Naive thymus-derived CD8-positive, alpha-beta T cell (primary cell): ENCODE data around the gene AMN1. TPM values are rescaled to one million over a fixed set of nuclear protein-coding genes. Genes with fewer than 3 reads are reported as not detected.
"Not testable (repeated sequence)": the region's sequence is repeated elsewhere in the genome, so short reads cannot be mapped to it uniquely, and the experiment has no call there.

Experiments used
- ATAC-seq, 2 donors: fragments of 150-1000 bp; cut with Tn5 transposase in 1 of 2; sonication (Bioruptor Pico), chemical (Tn5 transposase) in 1 of 2; 1 replicate in 1 of 2; 2 replicates in 1 of 2; pipeline ENCODE4 v1.10.0; 2021; ENCODE audit warnings: mild to moderate bottlenecking in 2 of 2, moderate library complexity in 2 of 2
- POLR2A ChIA-PET: fragments of 350-600 bp; sonication (Branson Sonifier 250); formaldehyde crosslinking; loops from one replicate; lab custom pipeline; 2021; ENCODE audit warnings: antibody characterized with exemption; lab: Charles Lee
- DNase-seq, 10 donors: peaks; one replicate each; pipeline versions ENCODE4 v3.0.0 to v3.0.0-alpha.2; 2020 to 2022
- H3K27ac Mint-ChIP-seq, 10 donors: one replicate each; pipeline ENCODE4 v1.8.0; 2020 to 2022; ENCODE audit warnings: mild to moderate bottlenecking in 10 of 10, mixed read lengths in 10 of 10, moderate library complexity in 4 of 10, inconsistent platforms in 1 of 10
- H3K27me3 Mint-ChIP-seq, 5 donors: one replicate each; pipeline ENCODE4 v1.8.0; 2021 to 2022; ENCODE audit warnings: mixed read lengths in 5 of 5
- H3K36me3 Mint-ChIP-seq, 3 donors: one replicate each; pipeline ENCODE4 v1.8.0; 2020 to 2022; ENCODE audit warnings: mixed read lengths in 3 of 3, mild to moderate bottlenecking in 2 of 3, inconsistent platforms in 1 of 3
- H3K4me1 Mint-ChIP-seq, 4 donors: one replicate each; pipeline ENCODE4 v1.8.0; 2021 to 2022; ENCODE audit warnings: mixed read lengths in 4 of 4
- H3K4me3 Mint-ChIP-seq, 10 donors: one replicate each; pipeline ENCODE4 v1.8.0; 2020 to 2022; ENCODE audit warnings: mild to moderate bottlenecking in 10 of 10, mixed read lengths in 10 of 10, moderate library complexity in 6 of 10, inconsistent platforms in 1 of 10
- H3K9me3 Mint-ChIP-seq, 9 donors: one replicate each; pipeline ENCODE4 v1.8.0; 2020 to 2022; ENCODE audit warnings: mixed read lengths in 9 of 9, mild to moderate bottlenecking in 3 of 9, inconsistent platforms in 1 of 9, moderate library complexity in 1 of 9
- polyA plus RNA-seq, 3 donors: library from polyadenylated mRNA; unstranded; fragments of 300-500 nt; fragmentation: Illumina TruSeq; gene quantifications; one replicate each; pipeline ENCODE4 v1.2.3, GENCODE V29; 2021
- total RNA-seq, 8 experiments: library from RNA in 2 of 8; stranded (reverse) in 2 of 8; gene quantifications; one replicate each; pipeline ENCODE4 v1.2.3 and lab custom pipeline; 2021 to 2026

AMN1 gene
- total and polyA plus RNA-seq, 5 experiments from 2014 or later: 8.9 to 16.7 (median 13.4) TPM

GRCh38 chr12:31669582-31669981 lies 59.2 kb downstream of the AMN1 start:
- not testable (repeated sequence) for DNase-seq, H3K27me3 Mint-ChIP-seq, H3K27ac Mint-ChIP-seq, ATAC-seq, H3K4me1 Mint-ChIP-seq, H3K4me3 Mint-ChIP-seq
- POLR2A ChIA-PET: interaction anchor here (1.3 kb wide), 1 partner anchor 16 kb away, joined by 3 read pairs; no protein-coding TSS in a partner anchor
- peaks cover 19 to 48% (median 42%) of the 10 kb centered on the region in 3 donors for H3K36me3 Mint-ChIP-seq
- peaks cover 0 to 30% (median 6%) of the 10 kb centered on the region in 9 donors for H3K9me3 Mint-ChIP-seq

- Mint-ChIP-seq H3K4me1 (peaks cover 0 to 6% (median 1%) of the 10 kb centered on the region in 4 donors), H3K9me3 (peaks cover 0 to 30% (median 6%) of the 10 kb centered on the region in 9 donors), H3K27me3 (no peaks in the 10 kb centered on the region), H3K36me3 (peaks cover 19 to 45% (median 38%) of the 10 kb centered on the region in 3 donors), H3K27ac (no peak overlapping the region), H3K4me3 (no peak overlapping the region)
- POLR2A ChIA-PET: interaction anchor here (0.6 to 1.3 kb wide), 2 partner anchors 10 to 17 kb away, joined by 3 read pairs; partner anchors contain the start of gene ETFBKMT
- no peak for DNase-seq
- ATAC-seq: no peak
Measured at GRCh38 chr12:31669020-31669419, 59.8 kb downstream of the AMN1 start.

GRCh38 chr12:31664038-31664437 lies 64.8 kb downstream of the AMN1 start:
- peaks cover 0 to 17% (median 5%) of the 10 kb centered on the region in 9 donors for H3K9me3 Mint-ChIP-seq
- no peaks in the 10 kb centered on the region for H3K27me3 Mint-ChIP-seq
- H3K4me1 Mint-ChIP-seq: peaks cover 0 to 22% (median 7%) of the 10 kb centered on the region in 4 donors
- POLR2A ChIA-PET: no interaction called here
- H3K36me3 Mint-ChIP-seq: peaks cover 6 to 20% (median 8%) of the 10 kb centered on the region in 3 donors
- no peak overlapping the region for H3K4me3 Mint-ChIP-seq
- DNase-seq (no peak), ATAC-seq (no peak)
- H3K27ac Mint-ChIP-seq: no peak overlapping the region

GRCh38 chr12:31663576-31663975 lies 65.2 kb downstream of the AMN1 start:
- POLR2A ChIA-PET: no interaction called here
- peaks cover 2 to 26% (median 8%) of the 10 kb centered on the region in 4 donors for H3K4me1 Mint-ChIP-seq
- H3K4me3 Mint-ChIP-seq: no peak overlapping the region
- no peaks in the 10 kb centered on the region for H3K27me3 Mint-ChIP-seq
- peaks cover 0 to 12% (median 2%) of the 10 kb centered on the region in 9 donors for H3K9me3 Mint-ChIP-seq
- DNase-seq (no peak), ATAC-seq (no peak)
- no peak overlapping the region for H3K27ac Mint-ChIP-seq
- H3K36me3 Mint-ChIP-seq: peaks cover 5 to 16% (median 6%) of the 10 kb centered on the region in 3 donors

- DNase-seq (no peak), ATAC-seq (no peak)
- peaks cover 6 to 33% (median 11%) of the 10 kb centered on the region in 4 donors for H3K4me1 Mint-ChIP-seq
- H3K4me3 Mint-ChIP-seq: peak overlapping the region in 1 of 10 donors; percentile 42
- peaks cover 0 to 8% (median 0%) of the 10 kb centered on the region in 9 donors for H3K9me3 Mint-ChIP-seq
- POLR2A ChIA-PET: interaction anchor here (0.5 to 1.0 kb wide), 6 partner anchors 9 to 769 kb away, joined by 3 to 5 read pairs (median 4); no protein-coding TSS in a partner anchor
- no peaks in the 10 kb centered on the region for H3K27me3 Mint-ChIP-seq
- H3K36me3 Mint-ChIP-seq: peaks cover 2 to 9% (median 6%) of the 10 kb centered on the region in 3 donors
- peak overlapping the region in 2 of 10 donors; percentile 10 to 34 for H3K27ac Mint-ChIP-seq
Measured at GRCh38 chr12:31662176-31662849, 66.5 kb downstream of the AMN1 start.

GRCh38 chr12:31659087-31659942 lies 69.5 kb downstream of the AMN1 start, which contains the start of gene ETFBKMT:
Gene ETFBKMT (plus strand): TSS chr12:31659688. CDS start chr12:31661954, 2,266 bp downstream.
- peaks cover 0 to 5% (median 2%) of the 10 kb centered on the region in 3 donors for H3K36me3 Mint-ChIP-seq
- ATAC-seq (peak; percentile 97 to 99), DNase-seq (peak; percentile 85 to 96 (median 92))
- POLR2A ChIA-PET: interaction anchor here (0.5 to 2.5 kb wide), 26 partner anchors 10 to 1096 kb away, joined by 3 to 24 read pairs (median 4); partner anchors contain the start of genes AMN1, RESF1 and YARS2
- peak within 1 kb of the TSS; percentile 88 to 99 (median 97) for H3K4me3 Mint-ChIP-seq
- peak within 1 kb of the TSS; percentile 97 to 100 (median 99) for H3K27ac Mint-ChIP-seq
- H3K4me1 Mint-ChIP-seq: peaks cover 6 to 33% (median 13%) of the 10 kb centered on the region in 4 donors
- no peaks in the 10 kb centered on the region for H3K27me3 Mint-ChIP-seq
- no peaks in the 10 kb centered on the region for H3K9me3 Mint-ChIP-seq

- ATAC-seq (peak; percentile 7 to 15), DNase-seq (no peak)
- Mint-ChIP-seq H3K36me3 (peaks cover 0 to 5% (median 2%) of the 10 kb centered on the region in 3 donors), H3K4me3 (peak overlapping the region; percentile 88 to 99 (median 97)), H3K27ac (peak overlapping the region; percentile 89 to 100 (median 98)), H3K9me3 (no peaks in the 10 kb centered on the region), H3K4me1 (peaks cover 6 to 33% (median 13%) of the 10 kb centered on the region in 4 donors), H3K27me3 (no peaks in the 10 kb centered on the region)
- POLR2A ChIA-PET: interaction anchor here (0.6 to 2.5 kb wide), 18 partner anchors 10 to 1097 kb away, joined by 3 to 24 read pairs (median 5); partner anchors contain the start of genes AMN1, RESF1 and YARS2
Measured at GRCh38 chr12:31658471-31659086, 70.2 kb downstream of the AMN1 start.

GRCh38 chr12:31655792-31656191 lies 73.0 kb downstream of the AMN1 start:
- no peaks in the 10 kb centered on the region for H3K27me3 Mint-ChIP-seq
- H3K9me3 Mint-ChIP-seq: no peaks in the 10 kb centered on the region
- H3K36me3 Mint-ChIP-seq: no peaks in the 10 kb centered on the region
- DNase-seq (no peak), ATAC-seq (no peak)
- peak overlapping the region in 3 of 10 donors; percentile 38 to 66 (median 54) for H3K27ac Mint-ChIP-seq
- POLR2A ChIA-PET: no interaction called here
- H3K4me3 Mint-ChIP-seq: no peak overlapping the region
- peaks cover 15 to 32% (median 21%) of the 10 kb centered on the region in 4 donors for H3K4me1 Mint-ChIP-seq

- H3K9me3 Mint-ChIP-seq: no peaks in the 10 kb centered on the region
- H3K27me3 Mint-ChIP-seq: no peaks in the 10 kb centered on the region
- DNase-seq: no peak
- no peak overlapping the region for H3K4me3 Mint-ChIP-seq
- H3K36me3 Mint-ChIP-seq: no peaks in the 10 kb centered on the region
- POLR2A ChIA-PET: no interaction called here
- H3K27ac Mint-ChIP-seq: peak overlapping the region in 1 of 10 donors; percentile 38
- ATAC-seq: no peak
- peaks cover 15 to 29% (median 21%) of the 10 kb centered on the region in 4 donors for H3K4me1 Mint-ChIP-seq
Measured at GRCh38 chr12:31655208-31655607, 73.6 kb downstream of the AMN1 start.

- Mint-ChIP-seq H3K36me3 (no peaks in the 10 kb centered on the region), H3K27ac (peak overlapping the region in 9 of 10 donors; percentile 42 to 95 (median 90)), H3K27me3 (no peaks in the 10 kb centered on the region), H3K9me3 (no peaks in the 10 kb centered on the region), H3K4me1 (peaks cover 10 to 14% (median 11%) of the 10 kb centered on the region in 4 donors), H3K4me3 (peak overlapping the region in 5 of 10 donors; percentile 18 to 55 (median 48))
- DNase-seq (no peak), ATAC-seq (no peak)
- POLR2A ChIA-PET: interaction anchor here (1.2 to 2.6 kb wide), 3 partner anchors 307 to 376 kb away, joined by 3 to 14 read pairs (median 9); partner anchors contain the start of gene RESF1
Measured at GRCh38 chr12:31651893-31652521, 76.8 kb downstream of the AMN1 start.

GRCh38 chr12:31650918-31651317 lies 77.9 kb downstream of the AMN1 start:
- peak overlapping the region in 2 of 10 donors; percentile 39 to 48 for H3K4me3 Mint-ChIP-seq
- H3K27ac Mint-ChIP-seq: peak overlapping the region in 2 of 10 donors; percentile 48 to 76
- ATAC-seq (no peak), DNase-seq (no peak)
- peaks cover 6 to 21% (median 12%) of the 10 kb centered on the region in 4 donors for H3K4me1 Mint-ChIP-seq
- no peaks in the 10 kb centered on the region for H3K27me3 Mint-ChIP-seq
- no peaks in the 10 kb centered on the region for H3K9me3 Mint-ChIP-seq
- POLR2A ChIA-PET: interaction anchor here (0.7 kb wide), 1 partner anchor 661 kb away, joined by 3 read pairs; no protein-coding TSS in a partner anchor
- no peaks in the 10 kb centered on the region for H3K36me3 Mint-ChIP-seq
